Lower leg skin (tissue), 3 donors: Measurements from ENCODE around the gene CDK3.
"Not testable (repeated sequence)": the region's sequence is repeated elsewhere in the genome, so short reads cannot be mapped to it uniquely, and the experiment has no call there.

ENCODE experiments used
- POLR2A ChIP-seq, 2 donors: fragments of 450-650 bp; IDR thresholded peaks; one replicate each; pipeline ENCODE4 v1.6.1; 2016 to 2017; ENCODE audit warnings: antibody characterized with exemption in 2 of 2, mild to moderate bottlenecking in 1 of 2, moderate library complexity in 1 of 2
- TF ChIP-seq, protein P1 (sequence below), 3 donors: fragments of 450-650 bp; IDR thresholded peaks; one replicate each; pipeline ENCODE4 v1.5.1; 2016; ENCODE audit warnings: antibody characterized with exemption in 3 of 3, mild to moderate bottlenecking in 3 of 3, moderate library complexity in 2 of 3

DNA sequence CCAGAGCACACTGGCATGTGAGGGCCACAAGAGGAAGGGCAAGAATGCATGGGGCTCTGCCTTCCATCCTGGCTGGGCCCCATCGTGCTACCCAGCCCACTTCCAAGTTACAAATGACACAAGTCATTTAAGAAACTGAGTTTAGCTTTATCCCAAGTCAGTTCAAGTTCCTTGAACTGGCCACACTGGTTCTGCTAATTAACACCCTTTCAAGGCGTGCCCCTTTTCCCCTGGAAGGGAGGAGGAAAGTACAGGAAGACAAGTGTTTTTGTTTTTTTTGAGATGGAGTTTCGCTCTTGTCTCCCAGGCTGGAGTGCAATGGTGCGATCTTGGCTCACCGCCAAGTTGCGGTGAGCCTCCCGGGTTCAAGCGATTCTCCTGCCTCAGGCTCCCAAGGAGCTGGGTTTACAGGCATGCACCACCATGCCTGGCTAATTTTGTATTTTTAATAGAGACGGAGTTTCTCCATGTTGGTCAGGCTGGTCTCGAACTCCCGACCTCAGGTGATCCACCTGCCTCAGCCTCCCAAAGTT lies 43.9 kb downstream of the CDK3 start:
- TF ChIP-seq, protein P1, sequence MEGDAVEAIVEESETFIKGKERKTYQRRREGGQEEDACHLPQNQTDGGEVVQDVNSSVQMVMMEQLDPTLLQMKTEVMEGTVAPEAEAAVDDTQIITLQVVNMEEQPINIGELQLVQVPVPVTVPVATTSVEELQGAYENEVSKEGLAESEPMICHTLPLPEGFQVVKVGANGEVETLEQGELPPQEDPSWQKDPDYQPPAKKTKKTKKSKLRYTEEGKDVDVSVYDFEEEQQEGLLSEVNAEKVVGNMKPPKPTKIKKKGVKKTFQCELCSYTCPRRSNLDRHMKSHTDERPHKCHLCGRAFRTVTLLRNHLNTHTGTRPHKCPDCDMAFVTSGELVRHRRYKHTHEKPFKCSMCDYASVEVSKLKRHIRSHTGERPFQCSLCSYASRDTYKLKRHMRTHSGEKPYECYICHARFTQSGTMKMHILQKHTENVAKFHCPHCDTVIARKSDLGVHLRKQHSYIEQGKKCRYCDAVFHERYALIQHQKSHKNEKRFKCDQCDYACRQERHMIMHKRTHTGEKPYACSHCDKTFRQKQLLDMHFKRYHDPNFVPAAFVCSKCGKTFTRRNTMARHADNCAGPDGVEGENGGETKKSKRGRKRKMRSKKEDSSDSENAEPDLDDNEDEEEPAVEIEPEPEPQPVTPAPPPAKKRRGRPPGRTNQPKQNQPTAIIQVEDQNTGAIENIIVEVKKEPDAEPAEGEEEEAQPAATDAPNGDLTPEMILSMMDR (IDR thresholded peaks at IDR 0.05) = not testable (repeated sequence)
- not testable (repeated sequence) for TF ChIP-seq POLR2A (IDR thresholded peaks at IDR 0.05)
